Peyer's patch (tissue), 4 donors: ENCODE results near the gene PGRMC2. TPM values are rescaled to one million over a fixed set of nuclear protein-coding genes. Genes with fewer than 3 reads are reported as not detected.
A peak's percentile ranks its signal among the peaks of the same experiment; 100 is the strongest.

Experiments used
- DNase-seq, 3 donors: peaks; one replicate each; pipeline ENCODE4 v3.0.0-alpha.2; 2017 to 2019
- H3K27ac ChIP-seq, 4 donors: fragments of 200-600 bp; sonication (generic); one replicate each; pipeline ENCODE4 v1.5.1; 2016 to 2019
- H3K27me3 ChIP-seq, 2 donors: fragments of 200-600 bp; sonication (generic); one replicate each; pipeline ENCODE4 v1.5.1; 2019
- H3K36me3 ChIP-seq, 3 donors: fragments of 200-600 bp; sonication (generic); one replicate each; pipeline ENCODE4 v1.5.1; 2016 to 2019
- H3K4me1 ChIP-seq, 4 donors: fragments of 200-600 bp; sonication (generic); one replicate each; pipeline ENCODE4 v1.5.1; 2016 to 2019
- H3K4me3 ChIP-seq, 4 donors: fragments of 200-600 bp; sonication (generic); 1 replicate in 3 of 4; 2 replicates in 1 of 4; pipeline ENCODE4 v1.5.1; 2016 to 2019; ENCODE audit warnings: mild to moderate bottlenecking in 1 of 4
- H3K9me3 ChIP-seq, 4 donors: fragments of 200-600 bp; sonication (generic); one replicate each; pipeline ENCODE4 v1.5.1; 2016 to 2019; ENCODE audit warnings: mild to moderate bottlenecking in 1 of 4
- POLR2A ChIP-seq, 2 donors: fragments of 450-650 bp; IDR thresholded peaks; one replicate each; pipeline ENCODE4 v1.5.1; 2017; ENCODE audit warnings: antibody characterized with exemption in 2 of 2, mild to moderate bottlenecking in 2 of 2, moderate library complexity in 2 of 2
- total RNA-seq, 4 donors: library from RNA; depleted of rRNA; stranded (reverse); fragments of >200 nt; gene quantifications; one replicate each; pipeline ENCODE4 v1.1.0, GENCODE V29; 2016
- TF ChIP-seq, protein P1 (sequence below), 6 experiments: fragments of 450-650 bp in 4 of 6; fragments of 200-600 bp in 2 of 6; sonication (generic) in 1 of 6; IDR thresholded peaks; one replicate each; pipeline ENCODE4 v1.5.1; 2017 to 2019; ENCODE audit warnings: antibody characterized with exemption in 6 of 6, mild to moderate bottlenecking in 3 of 6, moderate library complexity in 1 of 6

PGRMC2 gene
- total RNA-seq, 4 donors from 2014 or later = 19.8 to 113 (median 55.3) TPM

DNA sequence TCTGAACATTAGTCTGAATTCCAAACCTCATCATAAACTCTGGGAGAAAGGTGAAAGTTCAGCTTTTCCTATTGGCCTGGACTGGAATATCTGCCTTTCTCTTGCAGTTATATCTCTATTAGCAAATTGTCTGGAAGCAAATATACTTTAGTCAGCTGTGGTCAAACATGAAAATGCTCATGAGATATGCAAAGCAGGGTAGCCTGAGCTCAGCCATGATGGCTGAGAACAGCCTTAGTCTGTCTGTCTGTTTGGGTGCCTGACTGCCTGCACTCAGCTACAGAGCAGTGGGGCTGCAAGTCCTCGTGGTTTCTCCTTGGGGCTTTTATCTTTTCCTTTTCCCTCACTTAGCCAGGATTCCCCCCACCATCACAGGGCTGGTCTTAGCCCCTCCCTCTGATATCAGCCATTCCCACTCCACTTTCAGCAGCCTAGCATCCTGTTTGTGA lies 19.5 kb upstream of the PGRMC2 start:
- TF ChIP-seq, protein P1, sequence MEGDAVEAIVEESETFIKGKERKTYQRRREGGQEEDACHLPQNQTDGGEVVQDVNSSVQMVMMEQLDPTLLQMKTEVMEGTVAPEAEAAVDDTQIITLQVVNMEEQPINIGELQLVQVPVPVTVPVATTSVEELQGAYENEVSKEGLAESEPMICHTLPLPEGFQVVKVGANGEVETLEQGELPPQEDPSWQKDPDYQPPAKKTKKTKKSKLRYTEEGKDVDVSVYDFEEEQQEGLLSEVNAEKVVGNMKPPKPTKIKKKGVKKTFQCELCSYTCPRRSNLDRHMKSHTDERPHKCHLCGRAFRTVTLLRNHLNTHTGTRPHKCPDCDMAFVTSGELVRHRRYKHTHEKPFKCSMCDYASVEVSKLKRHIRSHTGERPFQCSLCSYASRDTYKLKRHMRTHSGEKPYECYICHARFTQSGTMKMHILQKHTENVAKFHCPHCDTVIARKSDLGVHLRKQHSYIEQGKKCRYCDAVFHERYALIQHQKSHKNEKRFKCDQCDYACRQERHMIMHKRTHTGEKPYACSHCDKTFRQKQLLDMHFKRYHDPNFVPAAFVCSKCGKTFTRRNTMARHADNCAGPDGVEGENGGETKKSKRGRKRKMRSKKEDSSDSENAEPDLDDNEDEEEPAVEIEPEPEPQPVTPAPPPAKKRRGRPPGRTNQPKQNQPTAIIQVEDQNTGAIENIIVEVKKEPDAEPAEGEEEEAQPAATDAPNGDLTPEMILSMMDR (IDR thresholded peaks at IDR 0.05) = peak in 1 of 6 experiments; percentile 2
- TF ChIP-seq POLR2A (IDR thresholded peaks at IDR 0.05) = no peak
- Histone ChIP-seq H3K27ac (peak overlapping the region in 2 of 4 donors; percentile 36 to 37), H3K27me3 (no peaks in the 10 kb centered on the region), H3K36me3 (no peaks in the 10 kb centered on the region), H3K9me3 (no peaks in the 10 kb centered on the region), H3K4me1 (peaks cover 0 to 32% (median 0%) of the 10 kb centered on the region in 4 donors), H3K4me3 (no peak overlapping the region)
- no peak for DNase-seq

DNA sequence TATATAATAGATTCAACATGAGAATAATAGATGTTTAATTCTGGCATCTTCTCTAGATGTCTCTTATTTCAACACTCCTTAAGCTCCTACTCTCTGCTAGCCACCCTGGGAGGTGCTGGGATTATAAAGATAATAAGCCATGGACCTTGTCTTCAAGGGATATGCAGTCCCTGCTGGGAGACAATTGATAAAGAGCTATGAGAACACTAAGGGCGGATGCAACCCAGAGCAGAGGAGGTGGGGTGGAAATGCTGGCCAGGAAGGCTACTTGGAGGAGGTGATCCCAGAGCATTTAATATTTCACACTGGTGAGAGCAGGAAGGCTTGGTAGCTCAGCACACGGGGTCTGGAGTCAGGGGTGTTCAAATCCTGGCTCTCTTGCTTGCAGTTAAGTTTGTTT lies 18.3 kb upstream of the PGRMC2 start:
- H3K4me3 ChIP-seq = no peak overlapping the region
- peaks cover 0 to 32% (median 0%) of the 10 kb centered on the region in 4 donors for H3K4me1 ChIP-seq
- H3K27ac ChIP-seq = peak overlapping the region in 2 of 4 donors; percentile 34 to 53
- TF ChIP-seq, protein P1 (IDR thresholded peaks at IDR 0.05) = no peak
- no peak for TF ChIP-seq POLR2A (IDR thresholded peaks at IDR 0.05)
- no peaks in the 10 kb centered on the region for H3K9me3 ChIP-seq
- DNase-seq = no peak
- no peaks in the 10 kb centered on the region for H3K36me3 ChIP-seq
- H3K27me3 ChIP-seq = no peaks in the 10 kb centered on the region

GRCh38 chr4:128303986-128304385 lies 16.4 kb upstream of the PGRMC2 start:
- TF ChIP-seq, protein P1 (IDR thresholded peaks at IDR 0.05) = no peak
- TF ChIP-seq POLR2A (IDR thresholded peaks at IDR 0.05) = no peak
- no peaks in the 10 kb centered on the region for H3K27me3 ChIP-seq
- peaks cover 0 to 25% (median 0%) of the 10 kb centered on the region in 4 donors for H3K4me1 ChIP-seq
- H3K4me3 ChIP-seq = no peak overlapping the region
- no peak overlapping the region for H3K27ac ChIP-seq
- H3K36me3 ChIP-seq = no peaks in the 10 kb centered on the region
- H3K9me3 ChIP-seq = no peaks in the 10 kb centered on the region
- no peak for DNase-seq

DNA sequence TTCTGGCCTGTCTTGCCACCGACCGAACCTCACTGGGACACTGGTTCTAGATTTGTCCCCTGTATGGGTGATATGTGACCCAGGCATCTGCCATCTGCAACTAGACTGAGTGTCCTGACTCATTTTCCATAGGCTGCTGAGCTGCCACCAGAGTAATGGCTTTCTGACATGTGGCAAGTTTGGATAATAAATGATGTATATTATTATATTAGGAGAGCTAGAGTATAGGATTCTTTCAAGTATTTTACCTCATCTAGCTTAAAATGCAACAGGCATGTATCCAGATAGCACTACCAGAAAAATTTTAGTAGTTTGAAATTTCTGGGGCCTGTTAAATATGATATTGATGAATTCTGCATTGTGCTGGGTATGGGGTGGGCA lies 15.8 kb upstream of the PGRMC2 start:
- no peaks in the 10 kb centered on the region for H3K9me3 ChIP-seq

GRCh38 chr4:128301979-128302378 lies 14.4 kb upstream of the PGRMC2 start:
- Histone ChIP-seq H3K4me1 (peaks cover 0 to 20% (median 0%) of the 10 kb centered on the region in 4 donors), H3K27ac (no peak overlapping the region), H3K9me3 (no peaks in the 10 kb centered on the region), H3K36me3 (no peaks in the 10 kb centered on the region), H3K4me3 (no peak overlapping the region), H3K27me3 (no peaks in the 10 kb centered on the region)
- DNase-seq = no peak
- TF ChIP-seq, protein P1 (IDR thresholded peaks at IDR 0.05) = no peak
- no peak for TF ChIP-seq POLR2A (IDR thresholded peaks at IDR 0.05)

More for the DNA sequence above, 15.8 kb upstream of the PGRMC2 start:
- H3K27ac ChIP-seq = no peak overlapping the region
- H3K36me3 ChIP-seq = no peaks in the 10 kb centered on the region
- peaks cover 0 to 22% (median 0%) of the 10 kb centered on the region in 4 donors for H3K4me1 ChIP-seq
- TF ChIP-seq, protein P1 (IDR thresholded peaks at IDR 0.05) = no peak
- TF ChIP-seq POLR2A (IDR thresholded peaks at IDR 0.05) = no peak
- no peaks in the 10 kb centered on the region for H3K27me3 ChIP-seq
- no peak overlapping the region for H3K4me3 ChIP-seq
- no peak for DNase-seq

DNA sequence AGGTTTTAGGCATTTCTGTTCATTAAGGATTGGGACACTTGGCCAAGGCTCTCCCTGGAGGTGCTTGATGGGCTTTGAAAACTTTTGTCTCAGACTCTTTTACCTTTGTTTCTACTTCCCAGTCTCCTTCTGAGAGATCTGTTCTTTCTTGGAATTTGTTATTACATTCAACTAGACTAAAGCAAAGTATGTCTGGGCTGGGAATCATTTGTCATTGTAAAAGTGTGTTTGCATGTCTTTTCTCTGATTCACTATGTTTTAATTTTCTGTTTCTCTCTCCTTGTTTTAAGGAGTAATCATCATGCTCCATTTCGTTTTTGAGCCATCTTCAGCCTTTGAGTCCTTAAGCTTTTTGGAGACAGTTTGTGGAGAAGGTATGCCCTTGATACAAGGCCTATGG lies 12.2 kb upstream of the PGRMC2 start:
- TF ChIP-seq, protein P1 (IDR thresholded peaks at IDR 0.05) = no peak
- no peak for TF ChIP-seq POLR2A (IDR thresholded peaks at IDR 0.05)
- Histone ChIP-seq H3K4me1 (peaks cover 0 to 13% (median 0%) of the 10 kb centered on the region in 4 donors), H3K27ac (no peak overlapping the region), H3K9me3 (no peaks in the 10 kb centered on the region), H3K36me3 (no peaks in the 10 kb centered on the region), H3K27me3 (no peaks in the 10 kb centered on the region), H3K4me3 (no peak overlapping the region)
- no peak for DNase-seq
